HEK293 (cell line): Measurements from ENCODE around the gene OR2V1.

Experiments used
- CTCF ChIA-PET: fragments of 350-600 bp; formaldehyde crosslinking; extraction: SDS; loops from one replicate; lab custom pipeline; 2021; ENCODE audit warnings: antibody characterized with exemption; lab: Yijun Ruan, JAX
- POLR2A ChIA-PET: fragments of 300-600 bp; formaldehyde crosslinking; extraction: SDS; loops from one replicate; lab custom pipeline; 2020; ENCODE audit warnings: antibody characterized with exemption, inconsistent platforms; lab: Yijun Ruan, JAX
- H3K27ac ChIP-seq: fragments of 200-500 bp; sonication (Bioruptor generic); 2 replicates; pipeline ENCODE4 v1.5.1; 2014; ENCODE audit warnings: low read depth, low read length, control low read depth, inconsistent platforms; ENCODE audit errors: extremely low read depth
- H3K36me3 ChIP-seq, 2 experiments: fragments of 200-500 bp in 1 of 2; sonication (Bioruptor generic) in 1 of 2; 1 replicate in 1 of 2; 2 replicates in 1 of 2; pipeline ENCODE4 v1.5.1; 2014 to 2017; ENCODE audit warnings: inconsistent platforms in 2 of 2, low read length in 2 of 2; ENCODE audit not compliant: control insufficient read depth in 2 of 2, insufficient read depth in 1 of 2
- H3K4me1 ChIP-seq: fragments of 200-500 bp; sonication (Bioruptor generic); 2 replicates; pipeline ENCODE4 v1.5.1; 2014; ENCODE audit warnings: mild to moderate bottlenecking, low read length, inconsistent platforms; ENCODE audit not compliant: control insufficient read depth, insufficient read depth
- H3K4me3 ChIP-seq: 2 replicates; pipeline ENCODE4 v1.5.1; 2011; ENCODE audit warnings: low read depth, mild to moderate bottlenecking, control low read depth, low read length, moderate library complexity
- H3K9me3 ChIP-seq: fragments of 200-500 bp; sonication (Bioruptor generic); 2 replicates; pipeline ENCODE4 v1.5.1; 2014; ENCODE audit warnings: low read depth, low read length, inconsistent platforms; ENCODE audit not compliant: control insufficient read depth, insufficient read depth
- FEZF1 ChIP-seq: fragments of 450-650 bp; formaldehyde crosslinking; IDR thresholded peaks from 2 replicates; pipeline ENCODE4 v1.5.1; 2016; ENCODE audit warnings: missing biosample characterization, missing genetic modification characterization
- KLF16 ChIP-seq: fragments of 450-650 bp; formaldehyde crosslinking; IDR thresholded peaks from 2 replicates; pipeline ENCODE4 v1.5.1; 2017; ENCODE audit warnings: missing biosample characterization, missing genetic modification characterization
- PRDM10 ChIP-seq: fragments of 450-650 bp; formaldehyde crosslinking; IDR thresholded peaks from 2 replicates; pipeline ENCODE4 v1.5.1; 2016; ENCODE audit warnings: missing biosample characterization, missing genetic modification characterization
- TCF7L2 ChIP-seq: IDR thresholded peaks from 2 replicates; pipeline ENCODE4 v1.6.1; 2011; ENCODE audit warnings: low read depth, mild to moderate bottlenecking, inconsistent platforms, low read length, moderate library complexity, borderline replicate concordance
- WT1 ChIP-seq: fragments of 450-650 bp; formaldehyde crosslinking; IDR thresholded peaks from 2 replicates; pipeline ENCODE4 v1.5.1; 2016; ENCODE audit warnings: missing biosample characterization, missing genetic modification characterization
- ZBTB44 ChIP-seq: fragments of 450-650 bp; IDR thresholded peaks from 2 replicates; pipeline ENCODE4 v1.5.1; 2018; ENCODE audit warnings: missing biosample characterization, mild to moderate bottlenecking, missing genetic modification characterization
- ZFP37 ChIP-seq: fragments of 450-650 bp; formaldehyde crosslinking; IDR thresholded peaks from 2 replicates; pipeline ENCODE4 v1.5.1; 2016; ENCODE audit warnings: missing biosample characterization, missing genetic modification characterization
- ZNF121 ChIP-seq: fragments of 450-650 bp; formaldehyde crosslinking; IDR thresholded peaks from 2 replicates; pipeline ENCODE4 v1.5.1; 2016; ENCODE audit warnings: missing biosample characterization, missing genetic modification characterization
- ZNF211 ChIP-seq: fragments of 450-650 bp; formaldehyde crosslinking; IDR thresholded peaks from 2 replicates; pipeline ENCODE4 v1.5.1; 2016; ENCODE audit warnings: low read depth, missing biosample characterization, missing genetic modification characterization
- ZNF221 ChIP-seq: fragments of 450-650 bp; formaldehyde crosslinking; IDR thresholded peaks from 2 replicates; pipeline ENCODE4 v1.5.1; 2017; ENCODE audit warnings: missing biosample characterization, missing genetic modification characterization, borderline replicate concordance
- ZNF341 ChIP-seq: fragments of 450-650 bp; formaldehyde crosslinking; IDR thresholded peaks from 2 replicates; pipeline ENCODE4; 2016; ENCODE audit warnings: low read depth, missing biosample characterization, missing genetic modification characterization
- ZNF510 ChIP-seq: fragments of 450-650 bp; formaldehyde crosslinking; IDR thresholded peaks from 2 replicates; pipeline ENCODE4 v1.5.1; 2018; ENCODE audit warnings: mild to moderate bottlenecking, missing genetic modification characterization, missing biosample characterization; ENCODE audit not compliant: insufficient replicate concordance
- ZNF585B ChIP-seq: fragments of 450-650 bp; formaldehyde crosslinking; IDR thresholded peaks from 2 replicates; pipeline ENCODE4 v1.5.1; 2016; ENCODE audit warnings: missing biosample characterization, missing genetic modification characterization
- ZNF610 ChIP-seq: fragments of 450-650 bp; formaldehyde crosslinking; IDR thresholded peaks from 2 replicates; pipeline ENCODE4 v1.5.1; 2016; ENCODE audit warnings: missing biosample characterization, missing genetic modification characterization, borderline replicate concordance
- ZNF621 ChIP-seq: fragments of 450-650 bp; formaldehyde crosslinking; IDR thresholded peaks from 2 replicates; pipeline ENCODE4 v1.5.1; 2017; ENCODE audit warnings: missing biosample characterization, missing genetic modification characterization
- ZNF639 ChIP-seq: fragments of 450-650 bp; formaldehyde crosslinking; IDR thresholded peaks from 2 replicates; pipeline ENCODE4 v1.5.1; 2016; ENCODE audit warnings: missing biosample characterization, missing genetic modification characterization
- ZNF701 ChIP-seq: fragments of 450-650 bp; formaldehyde crosslinking; IDR thresholded peaks from 2 replicates; pipeline ENCODE4 v1.5.1; 2016; ENCODE audit warnings: missing biosample characterization, missing genetic modification characterization
- ZNF704 ChIP-seq: fragments of 450-650 bp; formaldehyde crosslinking; IDR thresholded peaks from 2 replicates; pipeline ENCODE4 v1.5.1; 2016; ENCODE audit warnings: missing biosample characterization, missing genetic modification characterization
- ZNF76 ChIP-seq: fragments of 450-650 bp; formaldehyde crosslinking; IDR thresholded peaks from 2 replicates; pipeline ENCODE4; 2016; ENCODE audit warnings: low read depth, missing biosample characterization, missing genetic modification characterization, borderline replicate concordance
- ZNF768 ChIP-seq: fragments of 450-650 bp; formaldehyde crosslinking; IDR thresholded peaks from 2 replicates; pipeline ENCODE4 v1.5.1; 2018; ENCODE audit warnings: missing biosample characterization, mild to moderate bottlenecking, missing genetic modification characterization

Gene OR2V1

GRCh38 chr5:181152406-181152805 is 21.4 kb upstream of the OR2V1 start (continued):
- no peak for TF ChIP-seq FEZF1
- TF ChIP-seq ZNF639, result no peak
- no peak for TF ChIP-seq WT1
- no peak for TF ChIP-seq ZNF76 (tag by site-specific recombination)
- TF ChIP-seq ZFP37 (tag by site-specific recombination), result no peak
- no peak for TF ChIP-seq ZNF211
- no peak for TF ChIP-seq ZNF510 (tag by site-specific recombination)

- H3K9me3 ChIP-seq, result no peaks in the 10 kb centered on the region
- ChIA-PET POLR2A (no interaction called here), CTCF (interaction anchor here (0.8 to 1.6 kb wide), 2 partner anchors 13 to 367 kb away, joined by 3 read pairs; no protein-coding TSS in a partner anchor)
- no peaks in the 10 kb centered on the region for H3K36me3 ChIP-seq
- no peak overlapping the region for H3K27ac ChIP-seq
- TF ChIP-seq KLF16 (tag by site-specific recombination), result no peak
- peak; percentile 63 for TF ChIP-seq ZNF341 (tag by site-specific recombination)
- no peaks in the 10 kb centered on the region for H3K4me1 ChIP-seq
- H3K4me3 ChIP-seq, result no peak overlapping the region
Measured at GRCh38 chr5:181151146-181151545, 20.2 kb upstream of the OR2V1 start.

GRCh38 chr5:181149806-181150733 is 19.1 kb upstream of the OR2V1 start:
- POLR2A ChIA-PET, result no interaction called here
- no peak overlapping the region for H3K4me3 ChIP-seq
- no peaks in the 10 kb centered on the region for H3K9me3 ChIP-seq
- H3K4me1 ChIP-seq, result no peaks in the 10 kb centered on the region
- CTCF ChIA-PET, result interaction anchor here (0.7 to 1.6 kb wide), 4 partner anchors 12 to 281 kb away, joined by 3 to 5 read pairs (median 4); no protein-coding TSS in a partner anchor
- H3K27ac ChIP-seq, result no peak overlapping the region
- TF ChIP-seq ZBTB44 (tag by site-specific recombination), result no peak
- H3K36me3 ChIP-seq, result no peaks in the 10 kb centered on the region

GRCh38 chr5:181149355-181149754 is 18.4 kb upstream of the OR2V1 start:
- CTCF ChIA-PET, result interaction anchor here (1.2 to 1.4 kb wide), 2 partner anchors 9 to 19 kb away, joined by 4 read pairs; no protein-coding TSS in a partner anchor
- H3K9me3 ChIP-seq, result no peaks in the 10 kb centered on the region
- H3K36me3 ChIP-seq, result no peaks in the 10 kb centered on the region
- no peak overlapping the region for H3K4me3 ChIP-seq
- H3K4me1 ChIP-seq, result no peaks in the 10 kb centered on the region
- H3K27ac ChIP-seq, result no peak overlapping the region
- POLR2A ChIA-PET, result no interaction called here
- no peak for TF ChIP-seq ZNF621 (tag by site-specific recombination)
- no peak for TF ChIP-seq ZNF221 (tag by site-specific recombination)
- TF ChIP-seq ZNF121 (tag by site-specific recombination), result no peak
- TF ChIP-seq ZNF701 (tag by site-specific recombination), result no peak
- TF ChIP-seq TCF7L2, result no peak
- no peak for TF ChIP-seq WT1
- TF ChIP-seq ZNF704 (tag by site-specific recombination), result no peak
- no peak for TF ChIP-seq ZNF768 (tag by site-specific recombination)
- TF ChIP-seq PRDM10 (tag by site-specific recombination), result no peak
- TF ChIP-seq ZNF585B, result no peak
- no peak for TF ChIP-seq ZNF610 (tag by site-specific recombination)
